OCI-LY1 (cell line): ENCODE measurements around the gene ASB6.

ENCODE experiments used
- EZH2 ChIP-seq: fragments of 200-600 bp; sonication (generic), shearing (Covaris generic); IDR thresholded peaks from 2 replicates; pipeline ENCODE4 v1.8.0; 2017; ENCODE audit warnings: borderline replicate concordance, mixed run types, mild to moderate bottlenecking, antibody characterized with exemption, low read length, moderate library complexity, mixed read lengths
- TF ChIP-seq, protein P1 (sequence below): fragments of 200-600 bp; sonication (generic), shearing (Covaris generic); IDR thresholded peaks from 2 replicates; pipeline ENCODE4 v1.5.1; 2017; ENCODE audit warnings: mild to moderate bottlenecking, antibody characterized with exemption, low read length, moderate library complexity, mixed read lengths

GRCh38 chr9:129598089-129598596 is 43.8 kb downstream of the ASB6 start:
- no peak for TF ChIP-seq EZH2
- TF ChIP-seq, protein P1, sequence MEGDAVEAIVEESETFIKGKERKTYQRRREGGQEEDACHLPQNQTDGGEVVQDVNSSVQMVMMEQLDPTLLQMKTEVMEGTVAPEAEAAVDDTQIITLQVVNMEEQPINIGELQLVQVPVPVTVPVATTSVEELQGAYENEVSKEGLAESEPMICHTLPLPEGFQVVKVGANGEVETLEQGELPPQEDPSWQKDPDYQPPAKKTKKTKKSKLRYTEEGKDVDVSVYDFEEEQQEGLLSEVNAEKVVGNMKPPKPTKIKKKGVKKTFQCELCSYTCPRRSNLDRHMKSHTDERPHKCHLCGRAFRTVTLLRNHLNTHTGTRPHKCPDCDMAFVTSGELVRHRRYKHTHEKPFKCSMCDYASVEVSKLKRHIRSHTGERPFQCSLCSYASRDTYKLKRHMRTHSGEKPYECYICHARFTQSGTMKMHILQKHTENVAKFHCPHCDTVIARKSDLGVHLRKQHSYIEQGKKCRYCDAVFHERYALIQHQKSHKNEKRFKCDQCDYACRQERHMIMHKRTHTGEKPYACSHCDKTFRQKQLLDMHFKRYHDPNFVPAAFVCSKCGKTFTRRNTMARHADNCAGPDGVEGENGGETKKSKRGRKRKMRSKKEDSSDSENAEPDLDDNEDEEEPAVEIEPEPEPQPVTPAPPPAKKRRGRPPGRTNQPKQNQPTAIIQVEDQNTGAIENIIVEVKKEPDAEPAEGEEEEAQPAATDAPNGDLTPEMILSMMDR = no peak
